Measurements from ENCODE around the gene DENND2D. TPM values are rescaled to one million over a fixed set of nuclear protein-coding genes. Genes with fewer than 3 reads are reported as not detected.
A peak's percentile ranks its signal among the peaks of the same experiment; 100 is the strongest.

DENND2D gene
- total and polyA plus RNA-seq, 10 of the 15 experiments (the other 5 are each of a cell fraction or from before 2014, with no cell fraction given), result 149 to 375 (median 172) TPM

- TF ChIP-seq RELB (IDR thresholded peaks at IDR 0.05; ENCODE audit: low read depth), result no peak
- no peak for TF ChIP-seq EZH2 (IDR thresholded peaks at IDR 0.05; ENCODE audit: borderline replicate concordance, control insufficient read depth, low read depth, low read length)
These were observed 54.3 kb downstream of the DENND2D start (continued) for GRCh38 chr1:111145963-111146768.

GRCh38 chr1:111145542-111145941 lies 54.9 kb downstream of the DENND2D start:
- peak overlapping the region; percentile 29; the same call in 1 of the 2 replicates for H3K4me3 ChIP-seq
- peaks cover 99% of the 10 kb centered on the region for H3K79me2 ChIP-seq (ENCODE audit: control insufficient read depth, insufficient read depth, low read length)
- ChIA-PET CTCF (interaction anchor here (1.2 to 2.2 kb wide), 5 partner anchors 16 to 115 kb away, joined by 3 to 14 read pairs (median 3); no protein-coding TSS in a partner anchor), SMC1A (ENCODE audit: uncharacterized antibody, unreplicated experiment) (interaction anchor here (0.7 to 13.3 kb wide), 10 partner anchors 9 to 72 kb away, joined by 3 to 164 read pairs (median 8); no protein-coding TSS in a partner anchor), RAD21 (ENCODE audit: unreplicated experiment) (interaction anchor here (1.2 to 2.6 kb wide), 4 partner anchors 16 to 80 kb away, joined by 3 to 9 read pairs (median 6); no protein-coding TSS in a partner anchor), POLR2A (interaction anchor here (0.6 to 9.1 kb wide), 3 partner anchors 8 to 13 kb away, joined by 4 to 62 read pairs (median 9); no protein-coding TSS in a partner anchor)
- peak overlapping the region; percentile 57 for H3K27ac ChIP-seq (ENCODE audit: control insufficient read depth, insufficient read depth)
- no peak for FAIRE-seq
- intact Hi-C loops (cut with micrococcal nuclease; ENCODE audit: unreplicated experiment), result loop anchor here (5.0 to 10.0 kb wide), 3 partner anchors 47 to 609 kb away; partner anchors contain the start of genes CD53 and DDX20
- H3K27me3 ChIP-seq (replicated peaks in 1 of 2; ENCODE audit: control insufficient read depth in 2 of 2, insufficient read depth in 2 of 2, low read length in 1 of 2), result no peaks in the 10 kb centered on the region
- no peaks in the 10 kb centered on the region for H4K20me1 ChIP-seq (ENCODE audit: control insufficient read depth, insufficient read depth)
- H3K9ac ChIP-seq (ENCODE audit: control insufficient read depth, insufficient read depth, low read length), result no peak overlapping the region
- DNase-seq (ENCODE audit: low read depth, low spot score), result no peak
- H3K4me1 ChIP-seq (ENCODE audit: control insufficient read depth, insufficient read depth, low read length), result peaks cover 15% of the 10 kb centered on the region
- no peaks in the 10 kb centered on the region for H3K9me3 ChIP-seq (replicated peaks; ENCODE audit: control insufficient read depth, insufficient read depth, low read length)
- WGBS (ENCODE audit: insufficient coverage, insufficient replicate concordance, low lambda C conversion rate, missing lambda C conversion rate), result 86% methylated on average over 2 of the region's 2 CpGs
- peak overlapping the region; percentile 91 for H3K4me2 ChIP-seq (ENCODE audit: control insufficient read depth, insufficient read depth)
- H2AFZ ChIP-seq (ENCODE audit: control insufficient read depth, low read depth, low read length), result no peak overlapping the region
- ATAC-seq, result peak; percentile 14
- BruUV-seq (replicated peaks), result no TSS peak
- in situ Hi-C loops (cut with MboI), result no loop called here
- H3K36me3 ChIP-seq (ENCODE audit: control insufficient read depth in 2 of 2, insufficient read depth in 2 of 2, low read length in 1 of 2), result peaks cover 2 to 11% of the 10 kb centered on the region in 2 experiments; a peak in 3 of 4 replicates
- TF ChIP-seq ASH2L (IDR thresholded peaks at IDR 0.05; ENCODE audit: borderline replicate concordance, low read depth) (no peak), EED (IDR thresholded peaks at IDR 0.05; ENCODE audit: low read depth) (no peak), POLR2AphosphoS2 (IDR thresholded peaks at IDR 0.05; ENCODE audit: low read depth, low read length) (no peak), SREBF2 (IDR thresholded peaks at IDR 0.05; ENCODE audit: low read length) (no peak), SKIL (IDR thresholded peaks at IDR 0.05; ENCODE audit: low read depth, poor library complexity, severe bottlenecking) (no peak), TCF3 (IDR thresholded peaks at IDR 0.05; ENCODE audit: borderline replicate concordance, insufficient read depth, low read depth, low read length) (no peak), HSF1 (IDR thresholded peaks at IDR 0.05; ENCODE audit: low read depth, low read length) (no peak), CREM (IDR thresholded peaks at IDR 0.05; ENCODE audit: low read depth) (no peak), SMAD5 (IDR thresholded peaks at IDR 0.05; ENCODE audit: low read depth) (no peak), ZNF217 (IDR thresholded peaks at IDR 0.05) (no peak)
